Osteocyte (in vitro differentiated cells): ENCODE results near the gene ZBTB2. TPM values are rescaled to one million over a fixed set of nuclear protein-coding genes. Genes with fewer than 3 reads are reported as not detected.

Experiments used
- DNase-seq: peaks from one replicate; pipeline ENCODE4 v3.0.0; 2021; ENCODE audit warnings: mixed read lengths; ENCODE audit not compliant: unreplicated experiment; ENCODE audit errors: extremely low spot score
- H3K27ac Mint-ChIP-seq: one replicate; pipeline ENCODE4 v1.8.0; 2021; ENCODE audit warnings: mild to moderate bottlenecking, mixed read lengths; ENCODE audit not compliant: unreplicated experiment
- H3K27me3 Mint-ChIP-seq: one replicate; pipeline ENCODE4 v1.8.0; 2021; ENCODE audit warnings: mixed read lengths; ENCODE audit not compliant: unreplicated experiment
- H3K36me3 Mint-ChIP-seq: one replicate; pipeline ENCODE4 v1.8.0; 2021; ENCODE audit warnings: mixed read lengths; ENCODE audit not compliant: unreplicated experiment
- H3K4me1 Mint-ChIP-seq: one replicate; pipeline ENCODE4 v1.8.0; 2021; ENCODE audit warnings: mixed read lengths; ENCODE audit not compliant: unreplicated experiment
- H3K4me3 Mint-ChIP-seq: one replicate; pipeline ENCODE4 v1.8.0; 2021; ENCODE audit warnings: mild to moderate bottlenecking, moderate library complexity, mixed read lengths; ENCODE audit not compliant: unreplicated experiment
- H3K9me3 Mint-ChIP-seq: one replicate; pipeline ENCODE4 v1.8.0; 2021; ENCODE audit warnings: mixed read lengths; ENCODE audit not compliant: unreplicated experiment
- CTCF ChIP-seq: fragments of 200-600 bp; sonication (generic); IDR thresholded peaks from 2 replicates; pipeline ENCODE4 v1.5.0; 2021; ENCODE audit warnings: antibody characterized with exemption, mild to moderate bottlenecking, moderate library complexity
- total RNA-seq: library from RNA; stranded (reverse); gene quantifications from 2 replicates; pipeline ENCODE4 v1.2.1, GENCODE V29; 2021

The ZBTB2 gene
- total RNA-seq, 1 donor from 2014 or later, result 12.3 TPM

- peaks cover 14% of the 10 kb centered on the region for H3K36me3 Mint-ChIP-seq
- H3K27ac Mint-ChIP-seq, result peak overlapping the region; percentile 91
- no peaks in the 10 kb centered on the region for H3K9me3 Mint-ChIP-seq
- H3K27me3 Mint-ChIP-seq, result no peaks in the 10 kb centered on the region
- H3K4me1 Mint-ChIP-seq, result peaks cover 61% of the 10 kb centered on the region
- TF ChIP-seq CTCF, result no peak
- peak overlapping the region; percentile 85 for H3K4me3 Mint-ChIP-seq
- no peak for DNase-seq
Observed at GRCh38 chr6:151392427-151392826, 1.1 kb upstream of the ZBTB2 start.

- peak overlapping the region; percentile 85 for H3K4me3 Mint-ChIP-seq
- no peaks in the 10 kb centered on the region for H3K27me3 Mint-ChIP-seq
- TF ChIP-seq CTCF, result no peak
- peaks cover 8% of the 10 kb centered on the region for H3K36me3 Mint-ChIP-seq
- DNase-seq, result peak; percentile 91
- no peaks in the 10 kb centered on the region for H3K9me3 Mint-ChIP-seq
- H3K4me1 Mint-ChIP-seq, result peaks cover 57% of the 10 kb centered on the region
- no peak overlapping the region for H3K27ac Mint-ChIP-seq
Observed at GRCh38 chr6:151390851-151391470, 398 bp downstream of the ZBTB2 start.

- no peaks in the 10 kb centered on the region for H3K27me3 Mint-ChIP-seq
- peaks cover 8% of the 10 kb centered on the region for H3K36me3 Mint-ChIP-seq
- DNase-seq, result peak; percentile 100
- H3K4me1 Mint-ChIP-seq, result peaks cover 55% of the 10 kb centered on the region
- peak overlapping the region; percentile 65 for H3K4me3 Mint-ChIP-seq
- peak overlapping the region; percentile 10 for H3K27ac Mint-ChIP-seq
- TF ChIP-seq CTCF, result no peak
- no peaks in the 10 kb centered on the region for H3K9me3 Mint-ChIP-seq
Observed at GRCh38 chr6:151390276-151390850, 996 bp downstream of the ZBTB2 start.

- no peaks in the 10 kb centered on the region for H3K9me3 Mint-ChIP-seq
- no peak for TF ChIP-seq CTCF
- H3K27ac Mint-ChIP-seq, result peak overlapping the region; percentile 94
- no peak for DNase-seq
- H3K36me3 Mint-ChIP-seq, result peaks cover 7% of the 10 kb centered on the region
- H3K4me3 Mint-ChIP-seq, result peak overlapping the region; percentile 84
- no peaks in the 10 kb centered on the region for H3K27me3 Mint-ChIP-seq
- peaks cover 51% of the 10 kb centered on the region for H3K4me1 Mint-ChIP-seq
Observed at GRCh38 chr6:151389618-151390275, 1.6 kb downstream of the ZBTB2 start.

GRCh38 chr6:151388997-151389617 lies 2.3 kb downstream of the ZBTB2 start:
- Mint-ChIP-seq H3K27ac (peak overlapping the region; percentile 94), H3K4me1 (peaks cover 47% of the 10 kb centered on the region), H3K4me3 (peak overlapping the region; percentile 84), H3K36me3 (peaks cover 6% of the 10 kb centered on the region), H3K9me3 (no peaks in the 10 kb centered on the region), H3K27me3 (no peaks in the 10 kb centered on the region)
- DNase-seq, result no peak
- TF ChIP-seq CTCF, result no peak
